ENCODE results near the gene OR2J2. TPM values are rescaled to one million over a fixed set of nuclear protein-coding genes. Genes with fewer than 3 reads are reported as not detected.
"Not testable (repeated sequence)": the region's sequence is repeated elsewhere in the genome, so short reads cannot be mapped to it uniquely, and the experiment has no call there.

Gene OR2J2
- total RNA-seq, 3 donors from 2014 or later (not counting 1 experiment from before 2014, with no cell fraction given): not detected

DNA sequence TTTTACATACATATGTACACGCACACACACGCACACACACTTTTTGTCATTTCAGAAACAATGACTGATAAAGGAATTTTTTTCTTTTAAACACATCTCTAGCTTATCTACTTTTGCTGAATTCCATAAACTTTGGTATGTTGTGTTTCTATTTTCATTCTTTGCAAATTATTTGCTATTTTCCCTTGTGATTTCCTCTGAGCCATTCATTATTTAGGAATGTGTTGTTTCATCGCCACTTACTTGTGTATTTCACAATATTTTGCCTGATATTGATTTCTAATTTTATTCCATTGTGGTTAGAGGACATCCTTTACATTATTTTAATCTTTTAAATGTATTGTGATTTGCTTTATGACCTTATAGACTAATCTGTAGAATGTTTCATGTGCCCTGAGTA lies 23.6 kb upstream of the OR2J2 start:
- no CpG with 5 or more reads among the region's 3 CpGs for WGBS (ENCODE audit: insufficient coverage)
- Mint-ChIP-seq H3K9me3 (peaks cover 0 to 6% of the 10 kb centered on the region in 2 donors), H3K27me3 (ENCODE audit: low read depth in 2 of 2) (peaks cover 0 to 19% of the 10 kb centered on the region in 2 donors), H3K27ac (no peak overlapping the region), H3K4me3 (no peak overlapping the region), H3K36me3 (no peaks in the 10 kb centered on the region), H3K4me1 (no peaks in the 10 kb centered on the region)
- DNase-seq (no peak), ATAC-seq (no peak)
- Histone ChIP-seq H3K4me1 (ENCODE audit: control insufficient read depth, insufficient read depth, low read length) (no peaks in the 10 kb centered on the region), H3K36me3 (ENCODE audit: control insufficient read depth, insufficient read depth, low read length) (no peaks in the 10 kb centered on the region), H3K27ac (ENCODE audit: low read length) (no peak overlapping the region), H3K27me3 (ENCODE audit: control insufficient read depth, insufficient read depth, low read length) (peaks cover 1% of the 10 kb centered on the region), H3K9me3 (ENCODE audit: control insufficient read depth, insufficient read depth, low read length) (no peaks in the 10 kb centered on the region), H3K4me3 (ENCODE audit: low read length) (no peak overlapping the region)
- TF ChIP-seq, protein P1, sequence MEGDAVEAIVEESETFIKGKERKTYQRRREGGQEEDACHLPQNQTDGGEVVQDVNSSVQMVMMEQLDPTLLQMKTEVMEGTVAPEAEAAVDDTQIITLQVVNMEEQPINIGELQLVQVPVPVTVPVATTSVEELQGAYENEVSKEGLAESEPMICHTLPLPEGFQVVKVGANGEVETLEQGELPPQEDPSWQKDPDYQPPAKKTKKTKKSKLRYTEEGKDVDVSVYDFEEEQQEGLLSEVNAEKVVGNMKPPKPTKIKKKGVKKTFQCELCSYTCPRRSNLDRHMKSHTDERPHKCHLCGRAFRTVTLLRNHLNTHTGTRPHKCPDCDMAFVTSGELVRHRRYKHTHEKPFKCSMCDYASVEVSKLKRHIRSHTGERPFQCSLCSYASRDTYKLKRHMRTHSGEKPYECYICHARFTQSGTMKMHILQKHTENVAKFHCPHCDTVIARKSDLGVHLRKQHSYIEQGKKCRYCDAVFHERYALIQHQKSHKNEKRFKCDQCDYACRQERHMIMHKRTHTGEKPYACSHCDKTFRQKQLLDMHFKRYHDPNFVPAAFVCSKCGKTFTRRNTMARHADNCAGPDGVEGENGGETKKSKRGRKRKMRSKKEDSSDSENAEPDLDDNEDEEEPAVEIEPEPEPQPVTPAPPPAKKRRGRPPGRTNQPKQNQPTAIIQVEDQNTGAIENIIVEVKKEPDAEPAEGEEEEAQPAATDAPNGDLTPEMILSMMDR (IDR thresholded peaks at IDR 0.05): no peak
- intact Hi-C loops (cut with micrococcal nuclease): no loop called here

DNA sequence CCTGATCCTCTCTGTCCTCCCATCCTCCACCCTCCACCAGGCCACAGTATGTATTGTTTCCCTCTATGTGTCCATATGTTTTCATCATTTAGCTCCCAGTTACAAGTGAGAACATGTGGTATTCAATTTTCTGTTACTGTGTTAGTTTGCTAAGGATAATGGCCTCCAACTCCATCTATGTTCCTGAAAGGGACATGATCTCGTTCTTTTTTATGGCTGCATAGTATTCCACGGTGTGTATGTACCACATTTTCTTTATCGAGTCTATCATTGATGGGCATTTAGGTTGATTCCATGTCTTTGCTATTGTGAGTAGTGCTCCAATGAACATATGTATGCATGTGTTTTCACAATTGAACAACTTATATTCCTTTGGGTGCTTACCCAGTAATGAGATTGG lies 21.3 kb upstream of the OR2J2 start:
- H3K4me1 ChIP-seq (ENCODE audit: control insufficient read depth, insufficient read depth, low read length); H3K27ac Mint-ChIP-seq; intact Hi-C loops (cut with micrococcal nuclease); ATAC-seq; H3K27me3 ChIP-seq (ENCODE audit: control insufficient read depth, insufficient read depth, low read length); H3K36me3 ChIP-seq (ENCODE audit: control insufficient read depth, insufficient read depth, low read length); H3K9me3 Mint-ChIP-seq; H3K27ac ChIP-seq (ENCODE audit: low read length); H3K9me3 ChIP-seq (ENCODE audit: control insufficient read depth, insufficient read depth, low read length); H3K4me1 Mint-ChIP-seq; H3K36me3 Mint-ChIP-seq; H3K4me3 ChIP-seq (ENCODE audit: low read length); DNase-seq; H3K4me3 Mint-ChIP-seq: not testable (repeated sequence)
- peaks cover 3 to 19% of the 10 kb centered on the region in 2 donors for H3K27me3 Mint-ChIP-seq (ENCODE audit: low read depth in 2 of 2)
- WGBS (ENCODE audit: insufficient coverage): 66% methylated on average over 3 of the region's 3 CpGs

- ATAC-seq (no peak), DNase-seq (no peak)
- H3K27me3 ChIP-seq (ENCODE audit: control insufficient read depth, insufficient read depth, low read length): peaks cover 3% of the 10 kb centered on the region
- intact Hi-C loops (cut with micrococcal nuclease): no loop called here
- Mint-ChIP-seq H3K27me3 (ENCODE audit: low read depth in 2 of 2) (peaks cover 3 to 15% of the 10 kb centered on the region in 2 donors), H3K36me3 (no peaks in the 10 kb centered on the region), H3K4me3 (no peak overlapping the region), H3K27ac (no peak overlapping the region), H3K4me1 (no peaks in the 10 kb centered on the region), H3K9me3 (peaks cover 2 to 7% of the 10 kb centered on the region in 2 donors)
- H3K36me3 ChIP-seq (ENCODE audit: control insufficient read depth, insufficient read depth, low read length): no peaks in the 10 kb centered on the region
- WGBS (ENCODE audit: insufficient coverage): 92% methylated on average over 1 of the region's 1 CpG
- no peaks in the 10 kb centered on the region for H3K4me1 ChIP-seq (ENCODE audit: control insufficient read depth, insufficient read depth, low read length)
- TF ChIP-seq, protein P1 (IDR thresholded peaks at IDR 0.05): no peak
- H3K9me3 ChIP-seq (ENCODE audit: control insufficient read depth, insufficient read depth, low read length): no peaks in the 10 kb centered on the region
- no peak overlapping the region for H3K27ac ChIP-seq (ENCODE audit: low read length)
- no peak overlapping the region for H3K4me3 ChIP-seq (ENCODE audit: low read length)
Observed at GRCh38 chr6:29153083-29153482, 17.6 kb upstream of the OR2J2 start.

- H3K4me3 ChIP-seq (ENCODE audit: low read length); H3K27me3 Mint-ChIP-seq (ENCODE audit: low read depth in 2 of 2): not testable (repeated sequence)
Observed at GRCh38 chr6:29155182-29155581, 15.5 kb upstream of the OR2J2 start.

GRCh38 chr6:29159922-29160321 lies 10.8 kb upstream of the OR2J2 start:
- H3K4me1 Mint-ChIP-seq; H3K9me3 Mint-ChIP-seq; H3K4me1 ChIP-seq (ENCODE audit: control insufficient read depth, insufficient read depth, low read length); H3K4me3 Mint-ChIP-seq; H3K27me3 ChIP-seq (ENCODE audit: control insufficient read depth, insufficient read depth, low read length); intact Hi-C loops (cut with micrococcal nuclease); H3K36me3 ChIP-seq (ENCODE audit: control insufficient read depth, insufficient read depth, low read length); H3K4me3 ChIP-seq (ENCODE audit: low read length); H3K27ac Mint-ChIP-seq; ATAC-seq; H3K9me3 ChIP-seq (ENCODE audit: control insufficient read depth, insufficient read depth, low read length); DNase-seq; H3K27ac ChIP-seq (ENCODE audit: low read length); H3K36me3 Mint-ChIP-seq: not testable (repeated sequence)
- H3K27me3 Mint-ChIP-seq (ENCODE audit: low read depth in 2 of 2): peaks cover 3 to 26% of the 10 kb centered on the region in 2 donors
- WGBS (ENCODE audit: insufficient coverage): 89% methylated on average over 11 of the region's 29 CpGs

More at GRCh38 chr6:29155182-29155581, 15.5 kb upstream of the OR2J2 start:
- 38% methylated on average over 1 of the region's 1 CpG for WGBS (ENCODE audit: insufficient coverage)
- intact Hi-C loops (cut with micrococcal nuclease); H3K4me3 Mint-ChIP-seq; H3K9me3 Mint-ChIP-seq; H3K36me3 Mint-ChIP-seq; DNase-seq; H3K27ac Mint-ChIP-seq; H3K27me3 ChIP-seq (ENCODE audit: control insufficient read depth, insufficient read depth, low read length); H3K4me1 ChIP-seq (ENCODE audit: control insufficient read depth, insufficient read depth, low read length); H3K9me3 ChIP-seq (ENCODE audit: control insufficient read depth, insufficient read depth, low read length); ATAC-seq; H3K4me1 Mint-ChIP-seq; H3K27ac ChIP-seq (ENCODE audit: low read length); H3K36me3 ChIP-seq (ENCODE audit: control insufficient read depth, insufficient read depth, low read length): not testable (repeated sequence)

- peaks cover 11 to 39% of the 10 kb centered on the region in 2 donors for H3K27me3 Mint-ChIP-seq (ENCODE audit: low read depth in 2 of 2)
- intact Hi-C loops (cut with micrococcal nuclease); DNase-seq; H3K27ac Mint-ChIP-seq; H3K4me3 ChIP-seq (ENCODE audit: low read length); H3K9me3 ChIP-seq (ENCODE audit: control insufficient read depth, insufficient read depth, low read length); H3K9me3 Mint-ChIP-seq; H3K4me3 Mint-ChIP-seq; H3K36me3 Mint-ChIP-seq; H3K4me1 ChIP-seq (ENCODE audit: control insufficient read depth, insufficient read depth, low read length); H3K27ac ChIP-seq (ENCODE audit: low read length); H3K4me1 Mint-ChIP-seq; H3K36me3 ChIP-seq (ENCODE audit: control insufficient read depth, insufficient read depth, low read length); ATAC-seq; H3K27me3 ChIP-seq (ENCODE audit: control insufficient read depth, insufficient read depth, low read length): not testable (repeated sequence)
- 90% methylated on average over 10 of the region's 28 CpGs for WGBS (ENCODE audit: insufficient coverage)
Observed at GRCh38 chr6:29165571-29165970, 5.1 kb upstream of the OR2J2 start.

Data from natural killer cell (primary cell).